ENCODE results near the gene GCH1.

DNA sequence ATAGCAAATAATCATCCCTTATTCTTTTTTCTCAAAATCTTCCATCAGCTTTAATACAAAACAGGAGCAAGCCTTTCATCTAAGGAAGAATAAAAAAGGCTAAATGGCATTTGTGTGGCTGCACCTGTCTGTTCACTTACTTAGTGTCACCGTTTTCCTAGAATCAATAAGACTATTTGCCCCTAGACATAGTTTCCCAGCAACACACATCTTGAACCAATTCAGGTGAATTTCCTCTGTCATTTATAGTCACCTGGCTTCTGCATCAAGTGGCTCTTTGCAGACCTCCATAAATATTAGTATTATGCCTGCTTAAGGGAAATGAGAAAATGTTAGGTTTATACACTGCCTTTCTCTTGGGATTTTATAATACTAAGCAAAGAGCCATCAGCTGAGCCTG lies 17.4 kb upstream of the GCH1 start:
- TF ChIP-seq RFX5 (IDR thresholded peaks at IDR 0.05) = no peak
- TF ChIP-seq, protein P1, sequence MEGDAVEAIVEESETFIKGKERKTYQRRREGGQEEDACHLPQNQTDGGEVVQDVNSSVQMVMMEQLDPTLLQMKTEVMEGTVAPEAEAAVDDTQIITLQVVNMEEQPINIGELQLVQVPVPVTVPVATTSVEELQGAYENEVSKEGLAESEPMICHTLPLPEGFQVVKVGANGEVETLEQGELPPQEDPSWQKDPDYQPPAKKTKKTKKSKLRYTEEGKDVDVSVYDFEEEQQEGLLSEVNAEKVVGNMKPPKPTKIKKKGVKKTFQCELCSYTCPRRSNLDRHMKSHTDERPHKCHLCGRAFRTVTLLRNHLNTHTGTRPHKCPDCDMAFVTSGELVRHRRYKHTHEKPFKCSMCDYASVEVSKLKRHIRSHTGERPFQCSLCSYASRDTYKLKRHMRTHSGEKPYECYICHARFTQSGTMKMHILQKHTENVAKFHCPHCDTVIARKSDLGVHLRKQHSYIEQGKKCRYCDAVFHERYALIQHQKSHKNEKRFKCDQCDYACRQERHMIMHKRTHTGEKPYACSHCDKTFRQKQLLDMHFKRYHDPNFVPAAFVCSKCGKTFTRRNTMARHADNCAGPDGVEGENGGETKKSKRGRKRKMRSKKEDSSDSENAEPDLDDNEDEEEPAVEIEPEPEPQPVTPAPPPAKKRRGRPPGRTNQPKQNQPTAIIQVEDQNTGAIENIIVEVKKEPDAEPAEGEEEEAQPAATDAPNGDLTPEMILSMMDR (IDR thresholded peaks at IDR 0.05) = no peak
- TF ChIP-seq RNF2 (IDR thresholded peaks at IDR 0.05; ENCODE audit: borderline replicate concordance, low read depth) = no peak
- TF ChIP-seq, protein P2, sequence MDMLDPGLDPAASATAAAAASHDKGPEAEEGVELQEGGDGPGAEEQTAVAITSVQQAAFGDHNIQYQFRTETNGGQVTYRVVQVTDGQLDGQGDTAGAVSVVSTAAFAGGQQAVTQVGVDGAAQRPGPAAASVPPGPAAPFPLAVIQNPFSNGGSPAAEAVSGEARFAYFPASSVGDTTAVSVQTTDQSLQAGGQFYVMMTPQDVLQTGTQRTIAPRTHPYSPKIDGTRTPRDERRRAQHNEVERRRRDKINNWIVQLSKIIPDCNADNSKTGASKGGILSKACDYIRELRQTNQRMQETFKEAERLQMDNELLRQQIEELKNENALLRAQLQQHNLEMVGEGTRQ (IDR thresholded peaks at IDR 0.05) = no peak
- TF ChIP-seq ZFP36 (IDR thresholded peaks at IDR 0.05; ENCODE audit: borderline replicate concordance, partially characterized antibody) = no peak
- TF ChIP-seq POLR2AphosphoS2 (conservative IDR thresholded peaks at IDR 0.05; ENCODE audit: low read length) = no peak
- TF ChIP-seq JUN (IDR thresholded peaks at IDR 0.05) = no peak
- peak; percentile 37 for TF ChIP-seq MAFK (IDR thresholded peaks at IDR 0.05; ENCODE audit: partially characterized antibody)
- no peak for TF ChIP-seq JUNB (IDR thresholded peaks at IDR 0.05)
- TF ChIP-seq, protein P3, sequence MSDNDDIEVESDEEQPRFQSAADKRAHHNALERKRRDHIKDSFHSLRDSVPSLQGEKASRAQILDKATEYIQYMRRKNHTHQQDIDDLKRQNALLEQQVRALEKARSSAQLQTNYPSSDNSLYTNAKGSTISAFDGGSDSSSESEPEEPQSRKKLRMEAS (IDR thresholded peaks at IDR 0.05) = no peak
- no peak for TF ChIP-seq MAZ (IDR thresholded peaks at IDR 0.05; ENCODE audit: borderline replicate concordance, low read depth, low read length)
- no peak for TF ChIP-seq POLR2A (IDR thresholded peaks at IDR 0.05; ENCODE audit: low read length)

All from A549 (cell line).